B cell (primary cell): ENCODE results near the gene PPP3CA.

ENCODE experiments used
- EZH2 ChIP-seq: IDR thresholded peaks from 2 replicates; pipeline ENCODE4 v1.6.1; 2012; ENCODE audit warnings: borderline replicate concordance, low read depth, mild to moderate bottlenecking, moderate library complexity, low read length; ENCODE audit not compliant: insufficient read depth, poor library complexity, severe bottlenecking
- TF ChIP-seq, protein P1 (sequence below): fragments of 200-600 bp; IDR thresholded peaks from one replicate; pipeline ENCODE4 v1.8.0; 2022; ENCODE audit warnings: antibody characterized with exemption, mild to moderate bottlenecking

DNA sequence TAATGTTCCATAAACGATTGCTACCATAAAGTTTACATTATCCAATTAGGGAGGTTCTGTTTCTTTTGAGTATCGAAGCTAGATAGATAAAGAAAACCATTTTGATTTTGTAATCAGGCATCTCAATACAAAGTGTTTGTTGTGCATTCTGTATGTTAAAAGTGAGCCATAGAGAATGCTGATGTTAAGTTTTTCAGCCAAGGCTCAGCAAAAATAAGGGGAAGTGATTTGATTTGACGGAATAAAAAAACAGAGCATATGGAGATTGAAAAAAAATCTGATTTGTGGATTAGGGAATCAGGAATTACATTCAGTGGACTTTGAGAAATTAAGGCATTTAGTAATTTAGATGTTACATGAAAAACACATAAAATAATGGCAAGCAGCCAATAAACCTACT is 314.8 kb downstream of the PPP3CA start:
- TF ChIP-seq, protein P1, sequence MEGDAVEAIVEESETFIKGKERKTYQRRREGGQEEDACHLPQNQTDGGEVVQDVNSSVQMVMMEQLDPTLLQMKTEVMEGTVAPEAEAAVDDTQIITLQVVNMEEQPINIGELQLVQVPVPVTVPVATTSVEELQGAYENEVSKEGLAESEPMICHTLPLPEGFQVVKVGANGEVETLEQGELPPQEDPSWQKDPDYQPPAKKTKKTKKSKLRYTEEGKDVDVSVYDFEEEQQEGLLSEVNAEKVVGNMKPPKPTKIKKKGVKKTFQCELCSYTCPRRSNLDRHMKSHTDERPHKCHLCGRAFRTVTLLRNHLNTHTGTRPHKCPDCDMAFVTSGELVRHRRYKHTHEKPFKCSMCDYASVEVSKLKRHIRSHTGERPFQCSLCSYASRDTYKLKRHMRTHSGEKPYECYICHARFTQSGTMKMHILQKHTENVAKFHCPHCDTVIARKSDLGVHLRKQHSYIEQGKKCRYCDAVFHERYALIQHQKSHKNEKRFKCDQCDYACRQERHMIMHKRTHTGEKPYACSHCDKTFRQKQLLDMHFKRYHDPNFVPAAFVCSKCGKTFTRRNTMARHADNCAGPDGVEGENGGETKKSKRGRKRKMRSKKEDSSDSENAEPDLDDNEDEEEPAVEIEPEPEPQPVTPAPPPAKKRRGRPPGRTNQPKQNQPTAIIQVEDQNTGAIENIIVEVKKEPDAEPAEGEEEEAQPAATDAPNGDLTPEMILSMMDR, result no peak
- no peak for TF ChIP-seq EZH2
